Liver (tissue), 9 donors: ENCODE data around the gene ARHGAP21. TPM values are rescaled to one million over a fixed set of nuclear protein-coding genes. Genes with fewer than 3 reads are reported as not detected.

Experiments used
- DNase-seq: peaks from one replicate; pipeline ENCODE4 v3.0.0-alpha.2; 2017; ENCODE audit warnings: low spot score
- H3K27ac ChIP-seq, 2 donors: one replicate each; pipeline ENCODE4 v1.7.0; 2013; ENCODE audit warnings: inconsistent platforms in 2 of 2, low read length in 2 of 2, control low read depth in 1 of 2, low read depth in 1 of 2, mild to moderate bottlenecking in 1 of 2
- H3K27me3 ChIP-seq, 4 donors: one replicate each; pipeline versions ENCODE4 v1.6.1 to v1.7.0; 2013; ENCODE audit warnings: low read length in 3 of 4, inconsistent platforms in 1 of 4, mild to moderate bottlenecking in 1 of 4, moderate library complexity in 1 of 4; ENCODE audit not compliant: control insufficient read depth in 4 of 4, insufficient read depth in 4 of 4
- H3K36me3 ChIP-seq, 4 donors: one replicate each; pipeline versions ENCODE4 v1.6.1 to v1.7.0; 2013; ENCODE audit warnings: low read length in 3 of 4, mild to moderate bottlenecking in 3 of 4, low read depth in 1 of 4, moderate library complexity in 1 of 4; ENCODE audit not compliant: control insufficient read depth in 4 of 4, insufficient read depth in 3 of 4
- H3K4me1 ChIP-seq, 4 donors: one replicate each; pipeline versions ENCODE4 v1.6.1 to v1.7.0; 2013; ENCODE audit warnings: low read length in 3 of 4, mild to moderate bottlenecking in 3 of 4, moderate library complexity in 1 of 4; ENCODE audit not compliant: control insufficient read depth in 4 of 4, insufficient read depth in 4 of 4
- H3K4me3 ChIP-seq, 3 donors: one replicate each; pipeline versions ENCODE4 v1.6.1 to v1.7.0; 2013; ENCODE audit warnings: low read length in 3 of 3, control low read depth in 1 of 3, low read depth in 1 of 3, mild to moderate bottlenecking in 1 of 3
- H3K9ac ChIP-seq, 2 donors: one replicate each; pipeline ENCODE4 v1.7.0; 2013; ENCODE audit warnings: low read length in 2 of 2, mild to moderate bottlenecking in 2 of 2, moderate library complexity in 2 of 2, control low read depth in 1 of 2, low read depth in 1 of 2
- H3K9me3 ChIP-seq, 4 donors: one replicate each; pipeline versions ENCODE4 v1.6.1 to v1.7.0; 2013; ENCODE audit warnings: low read length in 3 of 4; ENCODE audit not compliant: control insufficient read depth in 4 of 4
- EGR1 ChIP-seq, 2 donors: IDR thresholded peaks; 2 replicates each; pipeline ENCODE4 v1.6.1; 2016 to 2018; ENCODE audit warnings: antibody characterized with exemption in 2 of 2, low read depth in 2 of 2
- FOXA1 ChIP-seq: IDR thresholded peaks from 2 replicates; pipeline ENCODE4 v1.6.1; 2016; ENCODE audit warnings: antibody characterized with exemption
- FOXA2 ChIP-seq: IDR thresholded peaks from 2 replicates; pipeline ENCODE4 v1.6.1; 2016; ENCODE audit warnings: antibody characterized with exemption
- GABPA ChIP-seq, 2 donors: IDR thresholded peaks in 1 of 2; conservative IDR thresholded peaks in 1 of 2; 2 replicates each; pipeline ENCODE4 v1.6.1; 2016; ENCODE audit warnings: antibody characterized with exemption in 2 of 2, mild to moderate bottlenecking in 1 of 2, moderate library complexity in 1 of 2
- HNF4A ChIP-seq, 2 donors: conservative IDR thresholded peaks; 2 replicates each; pipeline ENCODE4 v1.6.1; 2016; ENCODE audit warnings: antibody characterized with exemption in 2 of 2, mild to moderate bottlenecking in 2 of 2
- HNF4G ChIP-seq: IDR thresholded peaks from 2 replicates; pipeline ENCODE4 v1.6.1; 2016; ENCODE audit warnings: antibody characterized with exemption
- JUND ChIP-seq, 2 donors: IDR thresholded peaks; 2 replicates each; pipeline ENCODE4 v1.6.1; 2016; ENCODE audit warnings: antibody characterized with exemption in 2 of 2
- NR2F2 ChIP-seq: IDR thresholded peaks from 2 replicates; pipeline ENCODE4 v1.6.1; 2016; ENCODE audit warnings: antibody characterized with exemption
- RAD21 ChIP-seq, 2 donors: IDR thresholded peaks; 2 replicates each; pipeline ENCODE4 v1.6.1; 2016; ENCODE audit warnings: antibody characterized with exemption in 2 of 2, mild to moderate bottlenecking in 2 of 2
- RXRA ChIP-seq, 2 donors: IDR thresholded peaks; 2 replicates each; pipeline ENCODE4 v1.6.1; 2017 to 2018; ENCODE audit warnings: antibody characterized with exemption in 2 of 2, mild to moderate bottlenecking in 1 of 2
- SP1 ChIP-seq: IDR thresholded peaks from 2 replicates; pipeline ENCODE4 v1.6.1; 2018; ENCODE audit warnings: antibody characterized with exemption, mild to moderate bottlenecking
- TAF1 ChIP-seq: conservative IDR thresholded peaks from 2 replicates; pipeline ENCODE4 v1.6.1; 2016; ENCODE audit warnings: antibody characterized with exemption, mild to moderate bottlenecking
- YY1 ChIP-seq: IDR thresholded peaks from 2 replicates; pipeline ENCODE4 v1.6.1; 2016; ENCODE audit warnings: antibody characterized with exemption, mild to moderate bottlenecking
- WGBS: extraction: QIAGEN DNeasy Blood & Tissue Kit; methylation state at CpG from one replicate; pipeline ENCODE4 v1.1.7; 2013; 5-methylcytosine and 5-hydroxymethylcytosine counted together
- polyA plus RNA-seq, 2 donors: library from polyadenylated mRNA; stranded (reverse) in 1 of 2; unstranded in 1 of 2; fragments of 200-250 nt in 1 of 2; fragments of >200 nt in 1 of 2; fragmentation: Nextera tagmentation in 1 of 2; extraction: Ambion mirVana in 1 of 2; gene quantifications; one replicate each; pipeline versions ENCODE4 v1.2.1 to v1.2.3, GENCODE V29; 2013 to 2015
- total RNA-seq, 2 donors: library from RNA; depleted of rRNA; stranded (reverse); fragments of >200 nt; gene quantifications; one replicate each; pipeline ENCODE4 v1.2.3, GENCODE V29; 2014
- TF ChIP-seq, protein P1 (sequence below): fragments of 150-350 bp; IDR thresholded peaks from 2 replicates; pipeline ENCODE4 v1.5.1; 2017; ENCODE audit warnings: improper control_type of control experiment, low read depth, low read length; ENCODE audit not compliant: missing input control
- TF ChIP-seq, protein P2 (sequence below): IDR thresholded peaks from 2 replicates; pipeline ENCODE4 v1.6.1; 2016; ENCODE audit warnings: antibody characterized with exemption
- TF ChIP-seq, protein P3 (sequence below): IDR thresholded peaks from 2 replicates; pipeline ENCODE4 v1.6.1; 2016; ENCODE audit warnings: antibody characterized with exemption
- TF ChIP-seq, protein P4 (sequence below): IDR thresholded peaks from 2 replicates; pipeline ENCODE4 v1.6.1; 2016; ENCODE audit warnings: antibody characterized with exemption, mild to moderate bottlenecking
- donor health status: healthy.
- donor health status: healthy.
- donor health status: healthy.
- donor health status: healthy.
- donor health status: healthy.

ARHGAP21 gene
- total RNA-seq (10 to 100 TPM; 18.6 to 30.6 TPM), polyA plus RNA-seq (10 to 100 TPM in 1 of 2 donors, 1 to 10 TPM in 1; 7.8 to 12.7 TPM)

DNA sequence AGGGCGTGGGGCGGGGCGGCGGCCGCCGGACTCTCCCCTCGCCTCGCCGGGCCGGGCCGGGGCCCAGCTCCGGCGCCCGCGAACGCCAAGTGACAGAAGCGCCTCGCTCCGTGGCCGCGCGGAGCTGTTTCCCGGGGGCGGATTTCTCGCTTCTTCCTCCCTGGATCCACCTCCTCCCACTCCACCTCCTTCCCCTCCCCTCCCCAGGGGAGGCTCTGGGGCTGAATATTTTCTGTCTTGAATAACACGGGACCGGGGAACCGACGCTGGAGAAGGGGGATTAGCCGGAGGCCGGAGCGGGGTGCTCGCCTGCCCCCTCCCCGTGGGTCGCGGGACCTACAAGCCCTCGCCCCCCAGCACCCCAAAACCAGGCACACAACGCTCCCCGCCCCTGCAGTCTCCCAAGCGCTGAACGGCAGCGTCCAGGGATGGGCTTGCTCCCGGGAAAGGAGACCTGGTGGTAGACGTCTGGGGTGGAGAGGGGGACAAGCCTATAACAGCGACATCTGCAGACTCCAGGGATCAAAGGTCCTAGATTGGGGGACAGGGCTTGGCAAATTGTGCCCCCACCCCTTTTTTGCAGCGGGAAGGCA is at the start of gene ARHGAP21:
Gene ARHGAP21 (minus strand): TSS at position 100 of the 593 bp plus-strand sequence. CDS start 1,988 bp downstream, outside the sequence.
- H3K9ac ChIP-seq, result peak within 1 kb of the TSS; percentile 81 to 82
- H3K4me1 ChIP-seq, result peaks cover 6 to 36% (median 30%) of the 10 kb centered on the region in 4 donors
- H3K4me3 ChIP-seq, result peak within 1 kb of the TSS; percentile 75 to 96 (median 91)
- under 1% methylated on average over 46 of the region's 46 CpGs for WGBS
- no peaks in the 10 kb centered on the region for H3K36me3 ChIP-seq
- DNase-seq, result peak; percentile 66
- peak within 1 kb of the TSS; percentile 91 to 98 for H3K27ac ChIP-seq
- H3K27me3 ChIP-seq, result no peaks in the 10 kb centered on the region
- no peaks in the 10 kb centered on the region for H3K9me3 ChIP-seq
- TF ChIP-seq GABPA (IDR thresholded peaks at IDR 0.05 in 1 of 2, conservative IDR thresholded peaks at IDR 0.05 in 1 of 2) (no peak), EGR1 (IDR thresholded peaks at IDR 0.05; ENCODE audit: low read depth in 2 of 2) (no peak), RAD21 (IDR thresholded peaks at IDR 0.05) (no peak), TAF1 (no peak), NR2F2 (no peak), FOXA1 (no peak), HNF4G (no peak), HNF4A (conservative IDR thresholded peaks at IDR 0.05) (no peak), YY1 (no peak), SP1 (no peak), JUND (IDR thresholded peaks at IDR 0.05) (no peak), RXRA (IDR thresholded peaks at IDR 0.05) (no peak), FOXA2 (no peak)
- TF ChIP-seq, protein P1, sequence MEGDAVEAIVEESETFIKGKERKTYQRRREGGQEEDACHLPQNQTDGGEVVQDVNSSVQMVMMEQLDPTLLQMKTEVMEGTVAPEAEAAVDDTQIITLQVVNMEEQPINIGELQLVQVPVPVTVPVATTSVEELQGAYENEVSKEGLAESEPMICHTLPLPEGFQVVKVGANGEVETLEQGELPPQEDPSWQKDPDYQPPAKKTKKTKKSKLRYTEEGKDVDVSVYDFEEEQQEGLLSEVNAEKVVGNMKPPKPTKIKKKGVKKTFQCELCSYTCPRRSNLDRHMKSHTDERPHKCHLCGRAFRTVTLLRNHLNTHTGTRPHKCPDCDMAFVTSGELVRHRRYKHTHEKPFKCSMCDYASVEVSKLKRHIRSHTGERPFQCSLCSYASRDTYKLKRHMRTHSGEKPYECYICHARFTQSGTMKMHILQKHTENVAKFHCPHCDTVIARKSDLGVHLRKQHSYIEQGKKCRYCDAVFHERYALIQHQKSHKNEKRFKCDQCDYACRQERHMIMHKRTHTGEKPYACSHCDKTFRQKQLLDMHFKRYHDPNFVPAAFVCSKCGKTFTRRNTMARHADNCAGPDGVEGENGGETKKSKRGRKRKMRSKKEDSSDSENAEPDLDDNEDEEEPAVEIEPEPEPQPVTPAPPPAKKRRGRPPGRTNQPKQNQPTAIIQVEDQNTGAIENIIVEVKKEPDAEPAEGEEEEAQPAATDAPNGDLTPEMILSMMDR, result no peak
- TF ChIP-seq, protein P2, sequence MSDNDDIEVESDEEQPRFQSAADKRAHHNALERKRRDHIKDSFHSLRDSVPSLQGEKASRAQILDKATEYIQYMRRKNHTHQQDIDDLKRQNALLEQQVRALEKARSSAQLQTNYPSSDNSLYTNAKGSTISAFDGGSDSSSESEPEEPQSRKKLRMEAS, result no peak
- TF ChIP-seq, protein P3, sequence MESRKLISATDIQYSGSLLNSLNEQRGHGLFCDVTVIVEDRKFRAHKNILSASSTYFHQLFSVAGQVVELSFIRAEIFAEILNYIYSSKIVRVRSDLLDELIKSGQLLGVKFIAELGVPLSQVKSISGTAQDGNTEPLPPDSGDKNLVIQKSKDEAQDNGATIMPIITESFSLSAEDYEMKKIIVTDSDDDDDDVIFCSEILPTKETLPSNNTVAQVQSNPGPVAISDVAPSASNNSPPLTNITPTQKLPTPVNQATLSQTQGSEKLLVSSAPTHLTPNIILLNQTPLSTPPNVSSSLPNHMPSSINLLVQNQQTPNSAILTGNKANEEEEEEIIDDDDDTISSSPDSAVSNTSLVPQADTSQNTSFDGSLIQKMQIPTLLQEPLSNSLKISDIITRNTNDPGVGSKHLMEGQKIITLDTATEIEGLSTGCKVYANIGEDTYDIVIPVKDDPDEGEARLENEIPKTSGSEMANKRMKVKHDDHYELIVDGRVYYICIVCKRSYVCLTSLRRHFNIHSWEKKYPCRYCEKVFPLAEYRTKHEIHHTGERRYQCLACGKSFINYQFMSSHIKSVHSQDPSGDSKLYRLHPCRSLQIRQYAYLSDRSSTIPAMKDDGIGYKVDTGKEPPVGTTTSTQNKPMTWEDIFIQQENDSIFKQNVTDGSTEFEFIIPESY, result no peak
- TF ChIP-seq, protein P4, sequence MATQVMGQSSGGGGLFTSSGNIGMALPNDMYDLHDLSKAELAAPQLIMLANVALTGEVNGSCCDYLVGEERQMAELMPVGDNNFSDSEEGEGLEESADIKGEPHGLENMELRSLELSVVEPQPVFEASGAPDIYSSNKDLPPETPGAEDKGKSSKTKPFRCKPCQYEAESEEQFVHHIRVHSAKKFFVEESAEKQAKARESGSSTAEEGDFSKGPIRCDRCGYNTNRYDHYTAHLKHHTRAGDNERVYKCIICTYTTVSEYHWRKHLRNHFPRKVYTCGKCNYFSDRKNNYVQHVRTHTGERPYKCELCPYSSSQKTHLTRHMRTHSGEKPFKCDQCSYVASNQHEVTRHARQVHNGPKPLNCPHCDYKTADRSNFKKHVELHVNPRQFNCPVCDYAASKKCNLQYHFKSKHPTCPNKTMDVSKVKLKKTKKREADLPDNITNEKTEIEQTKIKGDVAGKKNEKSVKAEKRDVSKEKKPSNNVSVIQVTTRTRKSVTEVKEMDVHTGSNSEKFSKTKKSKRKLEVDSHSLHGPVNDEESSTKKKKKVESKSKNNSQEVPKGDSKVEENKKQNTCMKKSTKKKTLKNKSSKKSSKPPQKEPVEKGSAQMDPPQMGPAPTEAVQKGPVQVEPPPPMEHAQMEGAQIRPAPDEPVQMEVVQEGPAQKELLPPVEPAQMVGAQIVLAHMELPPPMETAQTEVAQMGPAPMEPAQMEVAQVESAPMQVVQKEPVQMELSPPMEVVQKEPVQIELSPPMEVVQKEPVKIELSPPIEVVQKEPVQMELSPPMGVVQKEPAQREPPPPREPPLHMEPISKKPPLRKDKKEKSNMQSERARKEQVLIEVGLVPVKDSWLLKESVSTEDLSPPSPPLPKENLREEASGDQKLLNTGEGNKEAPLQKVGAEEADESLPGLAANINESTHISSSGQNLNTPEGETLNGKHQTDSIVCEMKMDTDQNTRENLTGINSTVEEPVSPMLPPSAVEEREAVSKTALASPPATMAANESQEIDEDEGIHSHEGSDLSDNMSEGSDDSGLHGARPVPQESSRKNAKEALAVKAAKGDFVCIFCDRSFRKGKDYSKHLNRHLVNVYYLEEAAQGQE, result no peak
